ENCODE measurements around the gene CA5B.
"Not testable (repeated sequence)": the region's sequence is repeated elsewhere in the genome, so short reads cannot be mapped to it uniquely, and the experiment has no call there.

CA5B gene, protein sequence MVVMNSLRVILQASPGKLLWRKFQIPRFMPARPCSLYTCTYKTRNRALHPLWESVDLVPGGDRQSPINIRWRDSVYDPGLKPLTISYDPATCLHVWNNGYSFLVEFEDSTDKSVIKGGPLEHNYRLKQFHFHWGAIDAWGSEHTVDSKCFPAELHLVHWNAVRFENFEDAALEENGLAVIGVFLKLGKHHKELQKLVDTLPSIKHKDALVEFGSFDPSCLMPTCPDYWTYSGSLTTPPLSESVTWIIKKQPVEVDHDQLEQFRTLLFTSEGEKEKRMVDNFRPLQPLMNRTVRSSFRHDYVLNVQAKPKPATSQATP

DNA sequence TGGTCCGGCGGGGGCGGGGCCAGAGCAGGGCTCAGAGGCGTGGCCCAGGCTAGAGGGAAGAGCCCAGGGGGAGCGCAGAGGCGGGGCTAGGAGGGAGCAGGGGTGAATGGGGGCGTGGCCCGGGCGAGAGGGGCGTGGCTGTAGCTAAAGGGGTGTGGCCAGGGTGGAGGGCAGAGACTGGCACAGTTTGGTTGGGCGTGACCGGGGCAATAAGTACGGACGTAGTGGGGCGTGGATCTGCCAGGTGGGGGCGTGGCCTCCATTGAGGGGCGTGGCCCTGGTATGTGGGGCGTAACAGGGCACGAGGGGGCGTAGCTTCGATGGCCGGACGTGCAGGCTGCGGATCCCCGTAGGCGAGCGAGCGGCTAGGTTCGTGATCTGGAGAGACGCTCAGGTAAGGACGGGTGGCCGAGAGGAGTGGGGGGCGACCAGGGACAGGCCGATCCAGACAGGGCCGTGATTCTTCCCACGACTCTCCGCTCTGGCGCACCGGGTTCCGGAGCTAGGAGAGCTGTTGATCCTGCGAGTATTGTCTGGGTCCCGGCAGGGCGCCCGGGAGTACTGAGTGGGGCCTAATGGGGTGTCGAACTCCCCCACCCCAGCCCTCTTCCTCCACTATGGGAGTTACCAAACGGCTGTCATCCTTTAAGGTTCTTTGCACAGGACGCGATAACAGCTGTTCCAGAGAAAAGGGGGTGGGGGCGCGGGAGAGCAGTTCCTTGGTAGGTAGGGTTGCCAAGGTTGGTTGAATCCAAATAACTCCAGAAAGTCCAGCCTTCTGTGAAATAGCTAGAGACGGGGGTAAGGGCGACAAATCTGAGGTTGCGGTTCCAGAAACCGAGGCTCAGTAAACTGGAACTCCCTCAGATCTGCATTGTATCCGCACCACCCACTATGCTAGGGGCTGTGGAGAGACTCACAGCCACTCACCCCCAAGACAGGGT lies at the start of gene CA5B:
Gene CA5B, plus strand, starts transcription at position 312 of the 944 bp plus-strand sequence. CDS start 11,754 bp downstream, outside the sequence.
- ATAC-seq (peak; percentile 94), DNase-seq (peak; percentile 93)

DNA sequence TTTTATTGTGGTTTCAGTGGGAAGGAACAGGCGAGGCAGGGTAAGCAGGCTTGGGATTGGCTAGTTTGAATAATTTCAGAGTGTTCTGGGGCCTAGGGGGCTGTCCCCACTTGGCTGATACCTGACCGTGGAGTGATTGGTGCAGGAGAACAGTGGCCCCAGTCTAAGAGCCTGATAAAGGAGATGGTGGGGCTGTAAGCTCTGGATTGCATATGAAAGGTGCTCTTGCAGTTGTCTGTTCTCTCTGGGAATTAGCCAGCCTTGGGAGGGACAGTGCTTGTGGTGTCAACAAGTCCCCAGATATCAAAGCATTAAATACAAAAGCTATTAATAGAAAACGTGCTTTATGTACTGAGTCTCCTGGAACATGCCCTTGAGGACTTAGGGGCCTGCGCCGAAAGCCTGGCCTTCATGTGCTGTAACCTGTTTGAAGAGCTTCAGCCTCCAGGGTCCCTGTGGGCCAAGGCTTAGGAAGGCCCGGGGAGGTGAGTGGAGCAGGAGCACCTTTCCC lies 43.1 kb upstream of the CA5B start:
- ATAC-seq = peak; percentile 71
- no peak for DNase-seq

DNA sequence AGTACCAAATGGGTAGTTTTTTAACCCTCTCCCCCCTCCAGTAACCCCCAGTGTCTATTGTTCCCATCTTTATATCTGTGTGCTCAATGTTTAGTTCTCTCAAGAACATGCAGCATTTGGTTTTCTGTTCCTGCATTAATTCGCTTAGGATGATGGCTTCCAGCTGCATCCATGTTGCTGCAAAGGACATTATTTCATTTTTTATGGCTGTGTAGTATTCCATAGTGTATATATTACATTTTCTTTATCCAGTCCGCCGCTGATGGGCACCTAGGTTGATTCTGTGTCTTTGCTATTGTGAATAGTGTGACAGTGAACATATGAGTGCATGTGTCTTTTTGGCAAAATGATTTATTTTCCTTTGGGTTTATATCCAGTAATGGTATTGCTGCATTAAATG lies 41.6 kb upstream of the CA5B start:
- ATAC-seq = no peak
- DNase-seq = no peak

DNA sequence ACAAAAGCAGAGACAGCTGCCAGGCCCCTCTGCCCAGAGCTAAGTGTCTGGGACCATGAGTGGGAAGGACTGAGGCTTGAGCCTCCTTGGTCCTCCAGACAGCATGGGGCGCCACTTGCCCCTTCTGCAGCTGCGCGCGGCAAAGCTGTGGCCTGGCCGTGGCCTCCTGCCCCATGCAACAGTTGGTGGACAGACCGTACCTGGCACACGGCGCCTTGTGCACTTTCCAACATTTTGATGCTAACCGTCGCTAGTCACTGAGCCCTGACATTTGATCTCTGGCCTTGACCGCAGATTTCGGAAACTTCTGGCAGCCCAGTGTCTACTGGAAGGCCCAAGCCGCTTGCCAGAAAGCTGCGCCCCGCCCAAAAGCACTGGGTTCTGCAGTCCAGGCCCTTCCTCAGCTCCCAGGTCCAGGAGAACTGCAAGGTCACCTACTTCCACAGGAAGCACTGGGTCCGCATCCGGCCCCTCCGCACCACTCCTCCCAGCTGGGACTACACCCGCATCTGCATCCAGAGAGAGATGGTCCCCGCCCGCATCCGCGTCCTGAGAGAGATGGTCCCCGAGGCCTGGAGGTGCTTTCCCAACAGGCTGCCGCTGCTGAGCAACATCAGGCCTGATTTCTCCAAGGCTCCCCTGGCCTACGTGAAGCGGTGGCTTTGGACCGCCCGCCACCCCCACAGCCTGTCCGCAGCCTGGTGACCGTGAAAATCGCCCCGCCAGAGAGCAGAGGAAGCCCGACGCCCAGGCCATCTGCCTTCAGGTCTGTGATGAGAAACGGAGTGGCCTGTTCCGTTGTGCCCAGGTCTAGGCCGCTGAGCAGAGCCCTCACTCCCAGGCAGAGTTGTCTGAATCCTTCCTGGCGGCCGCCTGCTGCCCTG lies 35.3 kb upstream of the CA5B start:
- ATAC-seq (no peak), DNase-seq (no peak)

DNA sequence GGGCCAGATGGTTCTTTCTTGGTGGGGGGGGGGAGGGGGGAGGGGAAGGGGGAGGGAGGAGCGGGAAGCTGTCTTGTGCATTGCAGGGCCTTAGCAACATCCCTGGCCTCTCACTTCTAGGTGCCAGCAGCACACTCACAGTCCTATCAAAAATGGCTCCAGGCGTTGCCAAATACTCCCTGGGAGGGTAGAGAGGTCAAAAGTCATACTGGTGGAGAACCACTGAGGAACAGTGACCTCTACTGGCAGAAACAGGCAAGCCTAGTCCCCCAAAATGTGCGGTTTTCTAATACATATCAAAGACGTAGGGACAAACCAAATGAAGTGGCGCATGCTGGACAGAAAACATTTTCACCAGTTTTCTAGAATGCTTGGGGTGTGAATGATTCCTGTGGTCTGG lies 34.3 kb upstream of the CA5B start:
- ATAC-seq, DNase-seq: not testable (repeated sequence)

DNA sequence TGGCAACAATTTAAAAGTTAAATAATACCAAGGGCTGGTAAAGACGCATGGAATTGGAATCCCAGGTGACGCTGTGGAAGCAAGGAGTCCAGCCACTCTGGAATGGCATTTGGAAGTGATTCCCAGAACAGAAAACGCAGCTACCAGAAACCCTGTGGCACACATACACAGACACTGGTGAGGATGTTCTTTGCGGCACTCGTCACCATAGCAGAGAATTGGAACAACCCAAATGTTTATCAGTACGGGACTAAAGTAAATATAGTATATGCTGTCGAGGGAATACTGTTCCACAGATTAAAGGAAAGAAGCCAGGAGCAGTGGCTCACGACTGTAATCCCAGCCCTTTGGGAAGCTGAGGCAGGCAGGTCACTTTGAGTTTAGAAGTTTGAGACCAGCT lies 33.8 kb upstream of the CA5B start:
- ATAC-seq, DNase-seq: not testable (repeated sequence)

DNA sequence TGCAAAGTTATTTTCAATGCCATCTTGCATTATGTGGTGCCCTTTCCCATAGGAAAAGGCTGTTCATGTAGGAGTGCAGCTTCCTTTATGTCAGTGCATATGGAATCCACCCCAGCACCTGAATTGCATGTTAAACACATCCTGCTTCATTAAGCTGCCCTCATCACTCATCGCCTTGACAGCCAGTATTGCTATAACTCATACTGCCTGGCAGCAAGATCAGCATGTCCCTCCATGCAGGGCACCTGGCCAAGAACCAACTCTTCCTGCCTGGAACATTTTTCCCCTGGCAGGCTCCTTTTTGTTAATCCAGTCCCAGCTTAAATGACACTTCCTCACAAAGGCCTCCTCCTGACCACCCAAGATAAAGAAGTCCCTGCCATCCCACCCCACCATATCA lies 23.5 kb upstream of the CA5B start:
- ATAC-seq = no peak
- DNase-seq = no peak

DNA sequence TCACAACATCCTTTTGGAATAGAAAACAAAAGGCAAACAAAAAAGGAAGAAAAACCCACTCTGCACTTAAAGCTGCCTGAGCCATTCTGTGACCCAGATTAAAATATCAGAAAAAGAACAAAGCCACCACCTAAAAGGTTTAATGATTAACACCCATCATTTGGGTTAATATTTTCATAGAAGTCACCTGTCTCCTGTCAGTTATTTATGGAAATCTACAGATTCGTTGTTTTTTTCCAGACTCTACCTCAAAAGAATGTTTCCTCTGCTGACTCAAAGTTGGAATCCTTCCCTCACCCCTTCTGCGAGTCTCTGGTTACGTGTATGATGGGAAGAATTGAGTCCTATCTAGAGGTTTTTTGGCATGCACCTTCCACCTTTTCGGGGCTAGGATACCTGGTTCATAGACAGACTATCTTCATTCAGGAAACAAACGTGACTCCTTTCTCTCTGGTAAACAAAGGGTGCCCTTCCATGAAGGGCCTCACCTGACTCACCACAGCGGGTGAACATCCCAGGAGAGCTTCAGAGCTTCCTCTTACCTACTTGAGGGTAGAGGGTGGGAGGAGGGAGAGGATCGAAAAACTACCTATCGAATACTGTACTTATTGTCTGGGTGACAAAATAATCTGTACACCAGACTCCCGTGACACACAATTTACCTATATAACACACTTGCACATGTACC lies 19.6 kb upstream of the CA5B start:
- ATAC-seq (no peak), DNase-seq (no peak)

DNA sequence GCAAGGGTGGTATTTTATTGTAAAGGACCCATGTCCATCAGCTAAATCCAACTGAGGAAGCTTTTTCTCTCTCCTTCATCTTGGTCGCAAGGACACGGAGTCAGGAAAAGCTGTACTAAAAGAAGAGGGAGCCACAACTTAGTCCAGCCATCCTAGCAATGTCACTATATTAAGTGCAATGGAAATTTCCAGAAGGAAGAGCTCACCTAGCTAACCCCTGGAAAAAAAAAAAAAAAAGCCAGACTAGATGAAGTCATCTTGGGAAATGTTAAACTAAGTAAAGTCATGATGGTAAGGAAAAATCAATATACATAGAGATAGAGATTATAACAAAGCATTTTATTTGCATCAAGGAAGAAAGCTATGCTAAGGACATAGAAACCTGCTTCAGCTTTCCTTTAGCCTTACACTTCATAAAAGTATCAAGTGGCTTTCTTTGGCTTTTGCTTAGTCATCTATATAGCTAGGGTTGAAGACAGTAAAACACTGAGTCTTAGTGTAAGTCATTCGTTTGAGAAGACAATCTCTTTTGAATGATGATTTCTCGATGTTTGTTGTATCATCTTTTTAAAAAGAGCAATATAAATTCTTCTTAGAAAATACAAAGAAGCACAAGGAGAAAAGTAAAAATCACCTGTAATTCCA lies 18.6 kb upstream of the CA5B start:
- ATAC-seq (no peak), DNase-seq (no peak)

DNA sequence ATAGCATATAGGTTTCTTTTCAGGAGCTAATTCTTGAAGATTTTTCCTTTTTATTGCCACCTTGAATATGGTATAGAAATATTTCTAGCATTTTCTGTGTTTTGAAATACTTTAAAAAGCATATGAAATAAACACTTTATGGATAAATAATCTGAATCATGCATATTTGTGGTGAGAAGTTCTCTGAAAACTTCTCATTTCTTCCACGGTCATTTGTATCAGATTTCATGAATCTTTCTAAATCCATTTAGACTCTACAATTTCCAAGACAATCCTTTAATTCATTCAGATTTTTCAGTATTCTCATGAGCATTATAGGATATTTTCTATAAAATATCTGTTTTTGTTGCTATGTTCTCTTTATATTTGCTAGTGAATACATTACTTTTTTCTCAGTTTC lies 16.2 kb upstream of the CA5B start:
- DNase-seq (no peak), ATAC-seq (no peak)

DNA sequence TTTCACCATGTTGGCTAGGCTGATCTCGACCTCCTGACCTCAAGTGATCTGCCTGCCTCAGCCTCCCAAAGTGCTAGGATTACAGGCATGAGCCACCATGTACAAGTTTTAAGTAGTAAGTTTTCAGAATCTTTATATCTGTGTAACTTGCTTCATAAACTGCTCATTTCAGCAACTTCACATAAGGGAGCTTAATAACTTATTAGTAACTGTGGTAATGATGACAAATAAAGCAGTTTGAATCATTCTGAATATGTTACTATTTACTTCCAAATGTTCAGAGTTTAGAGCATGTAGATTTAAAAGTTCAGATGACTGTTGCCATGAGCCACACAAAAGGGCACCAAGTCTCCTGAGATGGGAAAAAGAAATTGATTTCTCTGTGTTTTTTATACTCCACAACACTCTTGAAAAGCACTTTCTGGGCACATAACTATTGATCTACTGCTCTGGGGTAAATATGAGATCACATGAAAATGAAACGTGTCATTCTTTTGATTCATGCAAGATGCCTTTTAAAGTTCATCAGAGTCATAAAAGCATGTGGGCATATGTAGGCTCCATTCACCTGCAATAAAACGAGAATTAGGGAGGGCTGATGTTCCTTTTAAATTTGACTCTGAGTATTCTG lies 14.1 kb upstream of the CA5B start:
- DNase-seq (no peak), ATAC-seq (peak; percentile 43)

DNA sequence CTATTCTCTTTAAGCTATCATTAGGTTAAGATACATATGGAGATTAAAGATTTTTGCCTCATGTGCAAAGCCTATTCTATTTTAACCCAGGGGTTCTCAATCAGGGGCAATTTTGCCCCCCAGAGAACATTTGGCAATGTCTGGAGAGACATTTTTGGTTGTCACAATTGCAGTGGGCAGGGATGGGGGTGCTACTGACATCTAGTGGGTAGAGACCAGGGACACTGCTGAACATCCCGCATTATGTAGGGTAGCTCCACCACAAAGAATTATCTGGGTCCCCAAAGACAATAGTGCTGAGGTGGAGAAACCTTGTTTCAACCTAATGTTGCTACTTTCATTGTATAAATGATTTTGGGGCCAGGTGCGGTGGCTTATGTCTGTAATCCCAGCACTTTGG lies 13.2 kb upstream of the CA5B start:
- DNase-seq (no peak), ATAC-seq (no peak)

DNA sequence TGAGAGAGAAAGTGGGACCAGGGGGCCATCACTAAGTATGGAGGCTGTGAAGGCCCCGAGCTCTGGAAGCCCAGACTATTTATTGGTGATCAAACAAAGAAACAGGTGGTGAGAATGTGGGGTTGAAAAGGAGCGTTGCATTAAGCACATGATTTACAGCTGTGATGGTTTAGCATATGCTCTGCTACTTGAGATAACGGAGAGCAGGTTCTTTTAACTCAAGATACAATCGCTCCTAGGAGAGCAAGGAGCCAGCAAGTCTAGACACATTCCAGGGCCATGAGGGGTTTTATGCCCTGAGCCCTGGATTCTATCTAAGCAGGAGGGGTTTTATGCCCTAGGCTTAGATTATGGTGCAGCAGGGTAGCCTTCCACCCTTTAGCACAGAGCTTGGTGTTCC lies 6.7 kb upstream of the CA5B start:
- DNase-seq, ATAC-seq: not testable (repeated sequence)

DNA sequence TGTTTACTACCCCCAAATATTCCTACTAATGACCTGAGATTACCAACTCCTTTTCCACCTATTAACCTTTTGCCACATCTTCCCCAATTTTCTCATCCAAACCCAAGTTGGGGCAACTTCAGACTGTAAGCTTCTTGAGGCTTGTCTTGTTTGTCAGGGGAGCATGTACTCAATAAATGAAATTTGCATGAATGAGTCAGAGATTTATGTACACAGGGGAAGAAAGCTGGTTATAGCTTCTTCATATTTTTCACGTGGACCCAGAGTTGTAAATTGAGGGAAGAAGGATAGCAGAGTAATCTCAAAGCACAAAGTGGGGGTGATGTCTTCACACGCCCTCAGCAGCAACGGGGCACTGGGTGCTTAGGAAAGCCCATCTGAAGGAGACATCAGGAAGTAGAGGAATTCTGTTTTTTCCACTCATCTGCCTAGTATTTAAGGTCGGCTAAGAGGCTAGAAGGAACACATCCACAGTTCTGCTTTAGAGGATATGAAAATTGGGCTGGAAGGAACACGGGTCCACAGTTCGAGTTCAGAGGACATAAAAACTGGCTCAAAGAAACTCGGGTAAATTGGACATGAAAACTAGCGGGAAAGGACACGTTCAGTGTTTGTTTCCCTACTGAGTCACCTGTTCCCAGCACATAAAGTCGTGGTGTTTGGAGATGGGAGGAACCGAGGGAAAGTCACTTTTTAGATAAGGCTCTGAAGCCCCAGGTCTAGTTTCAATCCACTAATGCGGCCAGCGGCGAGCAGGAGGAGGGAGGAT lies 696 bp upstream of the CA5B start:
- ATAC-seq (no peak), DNase-seq (no peak)

DNA sequence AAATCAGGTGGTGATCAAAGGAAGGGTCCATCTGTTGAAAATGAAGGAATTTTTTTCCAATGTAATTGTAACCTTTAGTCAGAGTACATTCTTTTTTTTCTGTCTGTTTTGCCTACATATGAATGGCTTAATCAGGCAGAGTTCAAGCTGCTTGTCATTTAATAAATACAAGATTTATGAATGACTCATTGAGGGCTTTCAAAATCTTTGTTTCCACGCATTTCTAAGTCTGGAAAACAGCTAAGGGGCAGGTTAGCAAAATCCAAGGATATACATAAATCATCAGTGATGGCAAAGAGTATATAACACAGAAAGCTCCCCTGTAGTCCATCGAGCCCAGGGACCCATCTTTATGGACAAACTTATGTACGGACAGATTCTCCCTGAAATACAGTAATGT lies 1.8 kb downstream of the CA5B start:
- ATAC-seq = no peak
- no peak for DNase-seq

DNA sequence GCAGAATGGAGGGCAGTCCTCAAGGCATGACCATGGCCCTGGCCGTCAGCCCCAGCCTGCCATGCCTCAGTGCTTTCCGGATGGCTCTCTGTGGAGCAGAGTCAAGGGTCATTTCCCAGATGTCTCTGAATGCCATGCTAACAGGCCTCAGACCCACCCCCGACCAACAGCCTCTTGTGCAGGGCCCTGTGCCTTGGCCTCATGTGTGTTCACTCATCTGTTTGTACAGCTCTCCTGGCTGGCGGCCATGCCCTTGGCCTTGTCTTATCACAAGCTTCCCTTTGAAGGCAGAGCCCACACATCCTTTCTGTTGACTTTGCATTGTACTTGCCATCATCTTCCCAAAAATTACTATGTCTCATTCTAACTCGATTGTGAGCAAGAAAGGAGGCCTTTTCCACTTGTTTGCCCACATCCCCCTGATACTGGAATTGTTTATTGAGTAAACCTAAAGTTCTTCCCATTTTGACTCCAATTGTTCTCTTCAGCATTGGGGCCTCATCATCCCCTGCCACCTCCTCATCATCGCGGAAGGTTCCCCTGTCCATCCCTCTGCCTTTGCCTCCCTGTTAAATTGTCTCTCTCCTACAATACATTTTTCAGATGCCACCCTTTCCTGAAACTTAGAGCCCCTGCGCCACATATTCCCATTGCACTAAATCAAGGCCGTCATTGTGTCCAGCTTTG lies 6.3 kb downstream of the CA5B start:
- no peak for ATAC-seq
- DNase-seq = no peak

DNA sequence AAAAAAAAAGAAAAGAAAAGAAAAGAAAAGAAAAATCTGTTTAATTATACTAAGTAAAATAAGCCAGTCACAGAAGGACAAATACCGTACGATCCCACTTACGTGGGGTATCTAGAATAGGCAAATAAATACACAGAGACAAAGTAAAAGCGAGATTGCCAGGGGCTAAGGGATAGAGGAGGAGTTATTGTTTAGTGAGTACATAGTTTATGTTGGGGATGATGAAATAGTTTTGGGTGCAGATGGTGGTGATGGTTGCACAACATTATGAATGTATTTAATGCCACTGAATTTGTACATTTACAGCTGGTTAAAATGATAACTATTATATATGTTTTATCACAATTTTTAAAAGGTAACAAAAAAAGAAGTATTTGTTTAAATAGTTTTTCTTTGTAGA lies 7.1 kb downstream of the CA5B start:
- no peak for DNase-seq
- ATAC-seq = no peak

DNA sequence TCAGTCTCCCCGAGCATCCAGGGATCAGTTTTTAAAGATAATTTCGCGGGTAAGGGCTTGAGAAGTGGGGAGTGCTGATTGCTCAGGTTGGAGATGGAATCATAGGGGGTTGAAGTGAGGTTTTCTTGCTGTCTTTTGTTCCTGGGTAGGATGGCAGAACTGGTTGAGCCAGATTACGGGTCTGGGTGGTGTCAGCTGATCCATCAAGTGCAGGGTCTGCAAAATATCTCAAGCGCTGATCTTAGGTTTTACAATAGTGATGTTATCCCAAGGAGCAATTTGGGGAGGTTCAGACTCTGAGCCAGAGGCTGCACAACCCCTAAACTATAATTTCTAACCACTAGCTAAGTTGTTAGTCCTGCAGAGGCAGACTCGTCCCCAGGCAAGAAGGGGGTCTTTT lies 8.6 kb downstream of the CA5B start:
- DNase-seq, ATAC-seq: not testable (repeated sequence)

DNA sequence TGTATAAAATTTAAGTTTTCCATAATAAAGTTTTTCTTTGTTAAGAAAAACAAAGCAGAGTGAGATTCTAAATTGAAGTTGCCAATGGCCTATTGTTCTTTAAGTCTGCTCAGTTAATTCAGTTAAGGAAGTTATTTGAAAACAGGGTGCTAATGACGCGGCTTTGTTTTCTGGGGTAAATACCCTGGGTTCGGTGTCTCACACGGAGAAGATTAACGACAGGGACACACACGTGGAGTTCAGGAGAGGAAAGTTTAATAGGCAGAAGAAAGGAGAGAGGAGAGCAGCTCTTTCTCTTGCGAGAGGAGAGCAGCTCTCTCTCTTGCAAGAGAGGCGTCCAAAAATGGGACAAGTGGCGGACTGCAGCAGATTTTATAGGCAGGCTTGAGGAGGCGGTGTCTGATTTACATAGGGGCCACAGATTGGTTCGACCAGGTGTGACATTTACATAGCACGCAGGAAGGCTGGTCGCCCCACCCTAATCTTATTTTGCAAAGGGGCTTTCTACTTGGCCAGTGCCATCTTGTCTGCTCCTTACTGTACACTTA lies 9.6 kb downstream of the CA5B start:
- ATAC-seq (no peak), DNase-seq (no peak)
